Activated effector memory CD4-positive, alpha-beta T cell treated with Interleukin-2 at 50 U/mL for 16 hours (primary cell): ENCODE results near the gene PHOX2A.
"Not testable (repeated sequence)": the region's sequence is repeated elsewhere in the genome, so short reads cannot be mapped to it uniquely, and the experiment has no call there.

Source experiments
- DNase-seq: peaks from one replicate; pipeline ENCODE4 v3.0.0-alpha.2; 2020

PHOX2A gene

GRCh38 chr11:72221386-72222075, 22.4 kb downstream of the PHOX2A start:
- DNase-seq = no peak

- no peak for DNase-seq
Measured at GRCh38 chr11:72220696-72221363, 23.1 kb downstream of the PHOX2A start.

DNA sequence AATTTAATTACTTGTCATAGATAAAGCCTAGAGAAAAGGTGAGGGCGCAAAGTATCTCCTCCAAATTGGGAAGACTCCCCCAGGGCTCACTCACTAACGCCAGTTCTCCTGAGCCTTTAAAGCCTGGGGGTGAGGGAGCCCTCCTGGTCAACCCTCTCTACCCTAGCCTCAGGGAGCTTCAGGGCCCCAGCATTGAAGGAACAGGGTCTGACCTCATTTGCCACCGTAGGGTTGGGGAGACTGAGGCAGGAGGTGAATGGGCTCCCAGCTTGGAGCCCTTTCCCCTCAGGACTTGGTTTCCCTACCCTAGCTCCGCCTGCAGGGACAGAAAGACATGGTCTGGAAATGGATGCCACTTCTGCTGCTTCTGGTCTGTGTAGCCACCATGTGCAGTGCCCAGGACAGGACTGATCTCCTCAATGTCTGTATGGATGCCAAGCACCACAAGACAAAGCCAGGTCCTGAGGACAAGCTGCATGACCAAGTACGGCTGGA, 25.7 kb downstream of the PHOX2A start:
- no peak for DNase-seq

GRCh38 chr11:72217841-72218240, 26.1 kb downstream of the PHOX2A start:
- no peak for DNase-seq

GRCh38 chr11:72216638-72217037, 27.3 kb downstream of the PHOX2A start, which contains the start of gene FOLR2:
FOLR2 (plus strand) TSS chr11:72216794; CDS start chr11:72218585, 1,791 bp downstream.
- no peak for DNase-seq

- no peak for DNase-seq
Measured at GRCh38 chr11:72209101-72209500, 34.9 kb downstream of the PHOX2A start.

DNA sequence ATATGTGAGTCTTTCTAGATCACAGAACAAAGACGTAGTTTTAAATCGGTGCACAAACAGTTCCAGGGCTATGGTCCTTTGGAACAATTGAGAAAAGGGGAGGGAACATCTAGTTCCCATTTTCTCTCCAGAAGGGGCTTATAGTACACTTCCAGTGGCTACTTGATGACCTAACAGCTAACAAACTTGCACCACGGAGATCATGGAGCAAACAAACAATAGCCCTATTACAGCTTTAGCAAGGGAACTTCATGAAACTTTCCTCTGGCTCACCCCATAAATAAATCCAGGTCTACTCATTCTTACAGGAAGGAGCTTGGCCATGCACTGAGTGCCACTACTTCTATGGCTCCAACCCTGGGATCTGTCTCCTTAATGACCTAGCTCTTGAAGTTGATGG, 35.7 kb downstream of the PHOX2A start:
- no peak for DNase-seq

DNA sequence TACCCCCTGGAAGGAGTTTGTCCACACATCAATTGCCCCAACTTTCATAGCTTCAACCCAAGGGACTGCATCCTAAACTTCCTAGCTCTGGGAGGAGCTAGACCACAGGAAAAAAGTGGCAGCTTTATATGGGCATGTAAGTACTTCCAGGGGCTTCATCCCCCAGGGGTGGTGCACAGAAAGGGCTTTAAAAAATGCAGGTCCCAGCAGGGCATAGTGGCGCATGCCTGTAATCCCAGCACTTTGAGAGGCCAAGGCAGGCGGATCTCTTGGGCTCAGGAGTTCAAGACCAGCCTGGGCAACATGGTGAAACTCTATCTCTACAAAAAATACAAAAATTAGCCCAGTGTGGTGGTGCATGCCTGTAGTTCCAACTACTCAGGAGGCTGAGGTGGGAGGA, 37.2 kb downstream of the PHOX2A start:
- DNase-seq = not testable (repeated sequence)

- DNase-seq = no peak
Measured at GRCh38 chr11:72204886-72205285, 39.1 kb downstream of the PHOX2A start.

GRCh38 chr11:72203163-72203562, 40.8 kb downstream of the PHOX2A start:
- no peak for DNase-seq

GRCh38 chr11:72202571-72202970, 41.4 kb downstream of the PHOX2A start:
- DNase-seq = no peak

- not testable (repeated sequence) for DNase-seq
Measured at GRCh38 chr11:72201445-72201844, 42.5 kb downstream of the PHOX2A start.

DNA sequence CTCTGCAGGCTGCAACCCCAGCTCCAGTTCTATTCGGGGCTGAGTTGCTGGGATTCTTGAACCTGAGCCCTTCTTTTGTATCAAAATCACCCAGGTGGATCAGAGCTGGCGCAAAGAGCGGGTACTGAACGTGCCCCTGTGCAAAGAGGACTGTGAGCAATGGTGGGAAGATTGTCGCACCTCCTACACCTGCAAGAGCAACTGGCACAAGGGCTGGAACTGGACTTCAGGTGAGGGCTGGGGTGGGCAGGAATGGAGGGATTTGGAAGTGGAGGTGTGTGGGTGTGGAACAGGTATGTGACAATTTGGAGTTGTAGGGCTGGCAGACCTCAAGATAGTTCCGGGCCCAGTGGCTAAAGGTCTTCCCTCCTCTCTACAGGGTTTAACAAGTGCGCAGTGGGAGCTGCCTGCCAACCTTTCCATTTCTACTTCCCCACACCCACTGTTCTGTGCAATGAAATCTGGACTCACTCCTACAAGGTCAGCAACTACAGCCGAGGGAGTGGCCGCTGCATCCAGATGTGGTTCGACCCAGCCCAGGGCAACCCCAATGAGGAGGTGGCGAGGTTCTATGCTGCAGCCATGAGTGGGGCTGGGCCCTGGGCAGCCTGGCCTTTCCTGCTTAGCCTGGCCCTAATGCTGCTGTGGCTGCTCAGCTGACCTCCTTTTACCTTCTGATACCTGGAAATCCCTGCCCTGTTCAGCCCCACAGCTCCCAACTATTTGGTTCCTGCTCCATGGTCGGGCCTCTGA, 48.3 kb downstream of the PHOX2A start:
- DNase-seq = no peak

- DNase-seq = no peak
Measured at GRCh38 chr11:72191961-72192381, 52.0 kb downstream of the PHOX2A start, which contains the start of gene FOLR1. FOLR1 (plus strand) TSS chr11:72192140; CDS start chr11:72192174, 34 bp downstream.

DNA sequence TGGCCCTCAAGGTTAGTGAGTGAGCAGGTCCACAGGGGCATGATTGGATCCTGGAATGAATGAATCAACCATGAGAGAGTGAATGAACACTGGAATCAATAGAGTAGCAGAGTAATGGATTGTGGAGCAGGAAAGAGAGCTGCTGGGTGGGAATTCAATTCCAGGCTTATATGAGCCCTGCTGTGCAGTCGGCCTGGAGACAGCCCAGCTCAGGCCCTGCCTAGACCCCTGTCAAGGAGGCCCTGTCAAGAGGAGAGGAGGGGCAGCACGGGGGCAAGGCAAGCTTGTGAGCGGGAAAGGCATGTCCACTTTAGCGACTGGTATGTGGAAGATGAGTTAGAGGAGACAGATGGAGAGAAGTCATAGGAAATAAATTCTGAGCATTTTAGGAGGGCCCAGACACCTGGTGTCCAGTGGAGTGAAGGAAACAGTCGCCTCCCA, 53.3 kb downstream of the PHOX2A start:
- DNase-seq = no peak

GRCh38 chr11:72189455-72190250, 54.3 kb downstream of the PHOX2A start:
- DNase-seq = no peak
